Karpas-422 (cell line): ENCODE measurements around the gene FHDC1. TPM values are rescaled to one million over a fixed set of nuclear protein-coding genes. Genes with fewer than 3 reads are reported as not detected.

Experiments used
- DNase-seq: peaks from one replicate; pipeline ENCODE4 v3.0.0-alpha.2; 2015
- H2AFZ ChIP-seq: fragments of 200-600 bp; sonication (generic); 2 replicates; pipeline ENCODE4 v1.6.1; 2014; ENCODE audit warnings: antibody characterized with exemption, low read length, mixed read lengths
- H3K27ac ChIP-seq: fragments of 200-600 bp; sonication (generic); 2 replicates; pipeline ENCODE4 v1.5.1; 2014; ENCODE audit warnings: mild to moderate bottlenecking, low read length, moderate library complexity
- H3K27me3 ChIP-seq: fragments of 200-600 bp; sonication (generic); 2 replicates; pipeline ENCODE4 v1.6.1; 2014; ENCODE audit warnings: low read length, mixed read lengths
- H3K36me3 ChIP-seq: fragments of 200-600 bp; sonication (generic); 2 replicates; pipeline ENCODE4 v1.6.1; 2014; ENCODE audit warnings: low read length, mixed read lengths; ENCODE audit not compliant: insufficient read depth
- H3K4me1 ChIP-seq: fragments of 200-600 bp; sonication (generic); 2 replicates; pipeline ENCODE4 v1.6.1; 2014; ENCODE audit warnings: mild to moderate bottlenecking, low read length, mixed read lengths
- H3K4me2 ChIP-seq: fragments of 200-600 bp; sonication (generic); 2 replicates; pipeline ENCODE4 v1.6.1; 2014; ENCODE audit warnings: low read length, low read depth, mild to moderate bottlenecking; ENCODE audit not compliant: poor library complexity, severe bottlenecking
- H3K4me3 ChIP-seq: fragments of 200-600 bp; sonication (generic); 2 replicates; pipeline ENCODE4 v1.5.1; 2014; ENCODE audit warnings: mild to moderate bottlenecking, antibody characterized with exemption, low read length, mixed read lengths
- H3K79me2 ChIP-seq: fragments of 200-600 bp; sonication (generic); 2 replicates; pipeline ENCODE4 v1.6.1; 2014; ENCODE audit warnings: mild to moderate bottlenecking, low read length, mixed read lengths
- H3K9ac ChIP-seq: fragments of 200-600 bp; sonication (generic); 2 replicates; pipeline ENCODE4 v1.6.0; 2014; ENCODE audit warnings: low read length
- H3K9me2 ChIP-seq: fragments of 200-600 bp; sonication (generic), shearing (Covaris generic); replicated peaks from 2 replicates; pipeline ENCODE4 v1.6.0; 2014; ENCODE audit warnings: mild to moderate bottlenecking, low read length, moderate library complexity; ENCODE audit not compliant: insufficient read depth
- H3K9me3 ChIP-seq: fragments of 300-700, 200-600 bp; sonication (generic); 2 replicates; pipeline ENCODE4 v1.6.1; 2014; ENCODE audit warnings: low read length, mixed read lengths
- H4K20me1 ChIP-seq: fragments of 200-600 bp; sonication (generic); 2 replicates; pipeline ENCODE4 v1.6.1; 2014; ENCODE audit warnings: mild to moderate bottlenecking, antibody characterized with exemption, low read length, low read depth; ENCODE audit not compliant: insufficient read depth
- total RNA-seq: library from RNA; depleted of rRNA; stranded (reverse); fragments of >200 nt; shearing (Covaris generic); gene quantifications from 2 replicates; pipeline ENCODE4 v1.2.3, GENCODE V29; 2014; ENCODE audit warnings: low replicate concordance

FHDC1 gene
- total RNA-seq, 1 experiment from 2014 or later: 0.07 TPM

DNA sequence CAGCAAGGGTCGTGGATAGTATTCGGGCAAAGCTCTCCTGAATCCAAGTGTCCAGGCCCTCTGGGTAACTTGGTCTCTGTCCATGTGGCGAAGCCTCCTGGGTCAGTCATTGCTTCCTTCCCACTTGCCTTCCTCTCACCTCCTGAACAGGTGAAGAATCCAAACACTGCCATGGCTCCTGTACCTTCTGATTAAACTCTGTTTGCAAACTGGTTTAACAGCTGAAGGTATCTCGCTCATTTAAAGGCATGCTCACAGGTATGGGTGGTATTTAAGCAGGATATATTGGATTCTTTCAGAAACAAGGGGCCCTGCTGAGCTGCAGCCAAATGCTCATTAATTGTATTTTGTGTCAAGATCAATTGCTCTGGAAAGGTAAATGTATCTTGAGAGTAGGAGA, 28.2 kb downstream of the FHDC1 start:
- no peaks in the 10 kb centered on the region for H3K79me2 ChIP-seq
- H3K27ac ChIP-seq: no peak overlapping the region
- H3K9ac ChIP-seq: no peak overlapping the region
- no peaks in the 10 kb centered on the region for H3K27me3 ChIP-seq
- H3K4me2 ChIP-seq: no peak overlapping the region
- no peaks in the 10 kb centered on the region for H3K9me3 ChIP-seq
- no peaks in the 10 kb centered on the region for H3K36me3 ChIP-seq
- peaks cover 14% of the 10 kb centered on the region for H3K4me1 ChIP-seq
- no peak overlapping the region for H3K4me3 ChIP-seq
- no peak for DNase-seq
- no peaks in the 10 kb centered on the region for H4K20me1 ChIP-seq
- no peak overlapping the region for H2AFZ ChIP-seq
- no peaks in the 10 kb centered on the region for H3K9me2 ChIP-seq

DNA sequence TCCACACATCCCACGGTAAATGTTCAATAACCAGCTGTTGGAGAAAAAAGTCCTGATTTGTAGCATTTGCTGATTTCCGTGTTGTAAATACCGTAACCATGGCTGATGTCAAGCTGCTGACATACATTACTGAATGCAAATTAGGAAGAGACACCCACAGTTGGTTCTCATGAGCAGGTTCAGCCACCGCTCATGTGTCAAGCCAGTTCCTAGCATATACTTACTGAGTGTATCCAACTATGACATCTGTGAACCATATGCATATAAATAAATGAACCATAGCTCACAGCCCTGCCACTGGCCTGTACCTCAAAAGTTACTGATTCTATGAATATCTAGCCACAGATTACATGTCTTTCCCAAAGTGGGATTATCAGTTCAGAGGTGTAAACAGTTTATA, 29.5 kb downstream of the FHDC1 start:
- H2AFZ ChIP-seq: no peak overlapping the region
- H3K9me2 ChIP-seq: no peaks in the 10 kb centered on the region
- H3K27ac ChIP-seq: no peak overlapping the region
- no peak overlapping the region for H3K9ac ChIP-seq
- H3K4me2 ChIP-seq: no peak overlapping the region
- H3K36me3 ChIP-seq: no peaks in the 10 kb centered on the region
- no peaks in the 10 kb centered on the region for H3K9me3 ChIP-seq
- H3K4me3 ChIP-seq: no peak overlapping the region
- H3K27me3 ChIP-seq: no peaks in the 10 kb centered on the region
- peaks cover 14% of the 10 kb centered on the region for H3K4me1 ChIP-seq
- DNase-seq: peak; percentile 53
- H3K79me2 ChIP-seq: no peaks in the 10 kb centered on the region
- H4K20me1 ChIP-seq: no peaks in the 10 kb centered on the region

DNA sequence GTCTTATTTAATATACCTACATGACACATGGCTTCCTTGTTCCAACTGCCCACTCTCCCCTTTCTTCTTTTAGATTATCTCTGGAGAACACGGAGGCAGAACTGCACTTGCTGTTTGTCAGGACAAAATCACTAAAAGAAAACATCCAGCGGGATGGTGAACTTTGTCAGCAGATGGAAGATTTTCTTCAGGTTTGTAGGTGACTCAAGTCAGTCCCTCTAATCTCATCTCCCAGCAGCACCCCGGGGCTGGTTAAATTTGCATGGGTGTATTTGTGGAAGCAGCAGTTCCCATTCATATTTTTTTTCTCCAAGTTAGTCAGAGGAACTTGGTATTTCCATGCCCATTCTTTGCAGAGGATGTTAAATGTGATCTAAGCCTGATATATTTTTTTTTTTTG, 31.8 kb downstream of the FHDC1 start:
- Histone ChIP-seq H3K27me3 (no peaks in the 10 kb centered on the region), H3K4me1 (peaks cover 14% of the 10 kb centered on the region), H3K9me3 (no peaks in the 10 kb centered on the region), H2AFZ (no peak overlapping the region), H3K4me2 (no peak overlapping the region), H3K27ac (no peak overlapping the region), H3K79me2 (no peaks in the 10 kb centered on the region), H3K9ac (no peak overlapping the region), H3K36me3 (no peaks in the 10 kb centered on the region), H3K4me3 (no peak overlapping the region), H4K20me1 (no peaks in the 10 kb centered on the region), H3K9me2 (no peaks in the 10 kb centered on the region)
- DNase-seq: no peak

DNA sequence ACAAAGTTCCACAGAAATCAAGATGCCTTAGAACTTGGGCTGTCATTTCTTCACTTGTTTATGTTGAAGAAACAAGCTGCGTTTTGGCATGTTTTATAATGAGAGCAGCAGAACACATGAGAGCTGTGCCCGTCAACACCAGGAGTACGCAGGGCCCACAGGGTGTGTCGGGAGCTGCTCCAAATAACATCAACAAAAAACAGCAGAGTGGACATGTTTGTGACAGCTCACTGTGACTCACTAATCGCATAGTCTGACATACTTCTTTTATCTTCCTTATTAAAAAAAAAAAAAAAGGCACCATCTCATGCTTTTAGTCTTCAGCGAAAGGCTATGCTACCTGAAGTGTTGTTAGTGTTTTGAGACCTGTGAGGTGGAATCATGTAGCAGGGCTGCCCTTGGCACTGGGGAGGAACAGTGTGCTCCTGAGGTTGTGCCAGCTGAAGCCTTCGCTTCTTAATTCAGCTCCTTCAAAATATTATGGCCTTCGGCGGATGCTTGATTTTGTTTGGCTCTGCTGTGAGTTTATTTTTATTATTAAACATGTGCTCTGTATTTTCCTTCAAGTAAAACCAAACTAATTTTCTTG, 32.8 kb downstream of the FHDC1 start:
- Histone ChIP-seq H3K27me3 (no peaks in the 10 kb centered on the region), H3K36me3 (no peaks in the 10 kb centered on the region), H3K9ac (no peak overlapping the region), H3K9me3 (no peaks in the 10 kb centered on the region), H3K79me2 (no peaks in the 10 kb centered on the region), H3K27ac (no peak overlapping the region), H2AFZ (no peak overlapping the region), H3K4me1 (peaks cover 14% of the 10 kb centered on the region), H4K20me1 (no peaks in the 10 kb centered on the region), H3K9me2 (no peaks in the 10 kb centered on the region), H3K4me3 (no peak overlapping the region), H3K4me2 (no peak overlapping the region)
- no peak for DNase-seq

DNA sequence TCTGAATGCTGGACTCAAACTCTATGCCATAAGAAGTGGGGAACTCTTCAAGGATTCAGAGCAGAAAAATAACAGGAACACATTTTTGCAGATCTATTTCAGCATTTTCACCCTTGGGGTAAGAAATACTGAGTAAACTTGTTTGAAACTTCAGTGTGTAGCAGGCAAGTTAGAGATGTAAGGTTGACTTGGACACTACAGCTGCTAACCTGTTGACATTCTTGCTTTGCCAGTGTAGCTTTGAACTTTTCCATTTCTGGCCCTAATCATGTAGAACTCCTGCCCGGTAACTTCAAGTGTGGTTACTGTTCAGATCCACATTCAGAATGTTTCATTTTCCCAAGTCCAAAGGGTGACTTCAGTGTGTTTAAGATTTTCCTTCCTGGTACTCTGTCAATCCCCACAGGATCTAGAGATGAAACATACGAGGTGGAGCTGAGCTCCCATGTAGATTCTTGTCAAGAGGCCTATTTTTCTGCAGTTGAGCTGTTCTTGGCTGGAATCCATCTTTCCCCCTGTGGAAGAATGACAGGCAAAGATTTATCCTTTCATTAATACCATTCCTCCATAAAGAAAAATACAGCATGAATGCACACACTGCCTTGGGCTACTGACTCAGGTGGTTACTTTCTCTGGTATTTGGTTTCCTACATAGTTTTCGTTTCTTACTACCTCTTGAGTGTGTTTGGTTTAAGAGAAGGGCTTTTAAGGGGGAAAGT, 34.1 kb downstream of the FHDC1 start:
- H4K20me1 ChIP-seq: no peaks in the 10 kb centered on the region
- H2AFZ ChIP-seq: no peak overlapping the region
- no peak overlapping the region for H3K4me2 ChIP-seq
- no peaks in the 10 kb centered on the region for H3K36me3 ChIP-seq
- no peak for DNase-seq
- H3K9me3 ChIP-seq: no peaks in the 10 kb centered on the region
- H3K9ac ChIP-seq: no peak overlapping the region
- H3K79me2 ChIP-seq: no peaks in the 10 kb centered on the region
- no peaks in the 10 kb centered on the region for H3K9me2 ChIP-seq
- peaks cover 11% of the 10 kb centered on the region for H3K4me1 ChIP-seq
- no peaks in the 10 kb centered on the region for H3K27me3 ChIP-seq
- H3K27ac ChIP-seq: no peak overlapping the region
- H3K4me3 ChIP-seq: no peak overlapping the region

DNA sequence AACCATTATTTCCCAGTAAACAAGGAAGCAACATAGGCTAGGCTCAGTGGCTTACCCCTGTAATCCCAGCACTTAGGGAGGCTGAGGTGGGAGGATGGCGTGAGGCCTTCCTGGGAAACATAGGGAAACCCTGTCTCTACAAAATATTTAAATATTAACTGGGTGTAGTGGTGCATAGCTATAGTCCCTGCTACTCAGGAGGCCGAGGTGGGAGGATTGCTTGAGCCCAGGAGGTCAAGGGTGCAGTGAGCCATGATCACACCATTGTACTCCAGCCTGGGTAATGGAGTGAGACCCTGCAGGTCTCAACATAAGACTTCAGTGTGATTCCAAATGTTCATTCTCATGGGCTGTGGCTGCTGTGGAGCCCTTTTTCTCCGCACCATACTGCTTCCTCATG, 34.9 kb downstream of the FHDC1 start:
- no peaks in the 10 kb centered on the region for H3K79me2 ChIP-seq
- no peaks in the 10 kb centered on the region for H3K9me3 ChIP-seq
- no peak overlapping the region for H2AFZ ChIP-seq
- H4K20me1 ChIP-seq: no peaks in the 10 kb centered on the region
- H3K27me3 ChIP-seq: no peaks in the 10 kb centered on the region
- H3K27ac ChIP-seq: no peak overlapping the region
- H3K4me3 ChIP-seq: no peak overlapping the region
- no peak overlapping the region for H3K9ac ChIP-seq
- H3K4me2 ChIP-seq: no peak overlapping the region
- peaks cover 5% of the 10 kb centered on the region; the same call in 1 of the 2 replicates for H3K4me1 ChIP-seq
- H3K9me2 ChIP-seq: no peaks in the 10 kb centered on the region
- no peaks in the 10 kb centered on the region for H3K36me3 ChIP-seq
- no peak for DNase-seq

DNA sequence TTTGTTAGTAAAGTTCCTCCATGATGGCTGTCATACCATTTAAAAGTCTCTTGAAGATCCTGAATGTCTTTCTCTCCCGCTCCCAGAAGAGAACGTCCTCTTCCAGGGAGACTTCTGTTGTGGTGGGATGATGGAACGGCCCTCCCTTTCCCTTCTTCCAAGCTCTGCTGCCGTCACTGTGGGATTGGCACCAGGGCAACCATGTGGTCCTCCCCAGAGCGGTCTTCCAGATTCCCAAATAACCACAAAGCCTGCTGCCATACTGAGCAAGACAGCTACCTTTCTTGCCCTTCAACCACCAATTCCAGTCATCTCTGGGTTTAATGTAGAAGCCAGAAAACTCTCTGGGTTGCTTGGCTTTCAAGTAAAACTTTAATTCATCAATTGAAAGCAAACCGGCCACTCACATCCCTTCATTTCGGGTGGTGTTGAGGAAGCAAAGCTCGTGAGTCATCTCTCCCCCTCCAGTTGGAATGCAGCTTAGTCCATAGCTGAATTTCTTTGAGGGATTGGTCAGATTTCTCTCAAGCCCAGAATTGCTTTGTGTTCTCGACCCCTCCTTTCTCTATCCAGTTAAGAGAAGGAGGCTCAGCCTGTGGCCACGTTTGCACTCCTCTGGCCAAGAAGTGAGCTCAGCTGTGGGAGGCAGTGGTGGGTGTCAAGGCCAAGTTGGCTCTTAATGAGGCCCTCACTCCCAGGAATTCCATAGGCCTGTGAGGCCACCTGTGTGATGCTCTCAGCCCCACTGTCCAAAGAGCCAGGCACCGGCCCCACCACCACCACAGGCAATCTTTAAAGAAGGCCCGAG, 36.9 kb downstream of the FHDC1 start:
- no peaks in the 10 kb centered on the region for H3K79me2 ChIP-seq
- H3K4me3 ChIP-seq: no peak overlapping the region
- H3K9me2 ChIP-seq: no peaks in the 10 kb centered on the region
- DNase-seq: no peak
- H3K27ac ChIP-seq: no peak overlapping the region
- H3K9ac ChIP-seq: no peak overlapping the region
- H3K27me3 ChIP-seq: no peaks in the 10 kb centered on the region
- no peaks in the 10 kb centered on the region for H4K20me1 ChIP-seq
- no peaks in the 10 kb centered on the region for H3K9me3 ChIP-seq
- H3K36me3 ChIP-seq: no peaks in the 10 kb centered on the region
- no peak overlapping the region for H3K4me2 ChIP-seq
- H3K4me1 ChIP-seq: no peaks in the 10 kb centered on the region; the same call in 1 of the 2 replicates
- H2AFZ ChIP-seq: no peak overlapping the region
